GM10266 (cell line): ENCODE data around the gene MYO16.

Experiments
- DNase-seq: peaks from one replicate; pipeline ENCODE4 v3.0.0; 2012; ENCODE audit errors: extremely low spot score
- CTCF ChIP-seq: IDR thresholded peaks from 2 replicates; pipeline ENCODE4 v1.5.1; 2012; ENCODE audit warnings: mild to moderate bottlenecking, low read depth; ENCODE audit not compliant: control insufficient read depth, insufficient read depth; ENCODE audit errors: missing control alignments

MYO16 gene

GRCh38 chr13:108632649-108633167 is 3.3 kb downstream of the MYO16 start:
- DNase-seq, result no peak
- TF ChIP-seq CTCF, result no peak

GRCh38 chr13:108638901-108639300 is 9.5 kb downstream of the MYO16 start:
- TF ChIP-seq CTCF, result no peak
- no peak for DNase-seq

- DNase-seq, result no peak
- TF ChIP-seq CTCF, result no peak
Measured at GRCh38 chr13:108643646-108644353, 14.4 kb downstream of the MYO16 start.

GRCh38 chr13:108645376-108645775 is 16.0 kb downstream of the MYO16 start:
- no peak for DNase-seq
- no peak for TF ChIP-seq CTCF

GRCh38 chr13:108650271-108650670 is 20.9 kb downstream of the MYO16 start:
- TF ChIP-seq CTCF, result no peak
- DNase-seq, result no peak

GRCh38 chr13:108656742-108657141 is 27.3 kb downstream of the MYO16 start:
- DNase-seq, result no peak
- TF ChIP-seq CTCF, result no peak

GRCh38 chr13:108657519-108657918 is 28.1 kb downstream of the MYO16 start:
- no peak for DNase-seq

More at GRCh38 chr13:108657519-108657918, 28.1 kb downstream of the MYO16 start:
- TF ChIP-seq CTCF, result no peak
